Measurements from ENCODE around the gene TPCN1.

DNA sequence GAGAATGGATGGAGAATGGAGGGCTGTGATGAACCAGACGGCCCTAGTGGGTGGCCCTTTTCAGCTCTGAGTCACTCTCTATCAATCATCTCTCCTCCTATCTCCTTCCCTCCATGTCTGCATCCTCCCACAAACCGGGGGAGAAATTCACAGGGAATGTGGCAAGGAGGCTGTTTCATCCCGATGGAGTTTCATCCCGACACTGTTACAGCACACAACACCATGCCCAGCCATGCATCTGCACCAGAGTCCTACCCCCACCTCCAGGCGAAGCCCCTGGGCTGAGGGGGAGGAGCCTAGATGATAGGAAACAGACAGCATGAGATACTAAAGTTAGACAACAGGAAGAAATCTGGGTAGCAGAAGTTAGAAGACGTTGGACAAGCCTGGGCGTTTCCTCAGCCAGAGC lies 92.9 kb downstream of the TPCN1 start:
- no peak for TF ChIP-seq POLR2AphosphoS5 (IDR thresholded peaks at IDR 0.05)
- TF ChIP-seq, protein P1, sequence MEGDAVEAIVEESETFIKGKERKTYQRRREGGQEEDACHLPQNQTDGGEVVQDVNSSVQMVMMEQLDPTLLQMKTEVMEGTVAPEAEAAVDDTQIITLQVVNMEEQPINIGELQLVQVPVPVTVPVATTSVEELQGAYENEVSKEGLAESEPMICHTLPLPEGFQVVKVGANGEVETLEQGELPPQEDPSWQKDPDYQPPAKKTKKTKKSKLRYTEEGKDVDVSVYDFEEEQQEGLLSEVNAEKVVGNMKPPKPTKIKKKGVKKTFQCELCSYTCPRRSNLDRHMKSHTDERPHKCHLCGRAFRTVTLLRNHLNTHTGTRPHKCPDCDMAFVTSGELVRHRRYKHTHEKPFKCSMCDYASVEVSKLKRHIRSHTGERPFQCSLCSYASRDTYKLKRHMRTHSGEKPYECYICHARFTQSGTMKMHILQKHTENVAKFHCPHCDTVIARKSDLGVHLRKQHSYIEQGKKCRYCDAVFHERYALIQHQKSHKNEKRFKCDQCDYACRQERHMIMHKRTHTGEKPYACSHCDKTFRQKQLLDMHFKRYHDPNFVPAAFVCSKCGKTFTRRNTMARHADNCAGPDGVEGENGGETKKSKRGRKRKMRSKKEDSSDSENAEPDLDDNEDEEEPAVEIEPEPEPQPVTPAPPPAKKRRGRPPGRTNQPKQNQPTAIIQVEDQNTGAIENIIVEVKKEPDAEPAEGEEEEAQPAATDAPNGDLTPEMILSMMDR (IDR thresholded peaks at IDR 0.05) = no peak

Measured in breast epithelium (tissue), 3 donors.